Nephron (organoid): Measurements from ENCODE around the gene PRC1.
"Not testable (repeated sequence)": the region's sequence is repeated elsewhere in the genome, so short reads cannot be mapped to it uniquely, and the experiment has no call there.

Source experiments
- H3K27ac Mint-ChIP-seq, 3 experiments: 2 replicates each; pipeline ENCODE4 v1.8.0; 2020; ENCODE audit warnings: mixed read lengths in 3 of 3, mild to moderate bottlenecking in 2 of 3, moderate library complexity in 1 of 3
- H3K27me3 Mint-ChIP-seq: 2 replicates; pipeline ENCODE4 v1.8.0; 2021; ENCODE audit warnings: low read depth, mild to moderate bottlenecking, moderate library complexity, mixed read lengths
- H3K36me3 Mint-ChIP-seq: 2 replicates; pipeline ENCODE4 v1.8.0; 2020; ENCODE audit warnings: low read depth, mixed read lengths
- H3K4me1 Mint-ChIP-seq: 2 replicates; pipeline ENCODE4 v1.8.0; 2020; ENCODE audit warnings: mixed read lengths
- H3K4me3 Mint-ChIP-seq, 3 experiments: 2 replicates each; pipeline ENCODE4 v1.8.0; 2020; ENCODE audit warnings: mild to moderate bottlenecking in 3 of 3, mixed read lengths in 3 of 3, moderate library complexity in 2 of 3
- H3K9me3 Mint-ChIP-seq: 2 replicates; pipeline ENCODE4 v1.8.0; 2020; ENCODE audit warnings: mixed read lengths
- CTCF ChIP-seq, 3 experiments: fragments of 200-600 bp; sonication (generic); IDR thresholded peaks; one replicate each; pipeline ENCODE4 v1.5.0; 2021; ENCODE audit warnings: antibody characterized with exemption in 3 of 3; ENCODE audit not compliant: unreplicated experiment in 3 of 3

PRC1 gene

GRCh38 chr15:90932660-90932991 is 61.7 kb downstream of the PRC1 start:
- peaks cover 33% of the 10 kb centered on the region for H3K4me1 Mint-ChIP-seq

GRCh38 chr15:90931828-90932659 is 62.3 kb downstream of the PRC1 start, which contains the start of gene HDDC3:
Gene HDDC3 (minus strand): TSS chr15:90932549. CDS start chr15:90932540, 9 bp downstream.
- Mint-ChIP-seq H3K4me1 (peaks cover 33% of the 10 kb centered on the region), H3K9me3 (no peaks in the 10 kb centered on the region), H3K36me3 (peaks cover 4% of the 10 kb centered on the region), H3K27me3 (no peaks in the 10 kb centered on the region), H3K4me3 (peak within 1 kb of the TSS; percentile 79 to 93 (median 89)), H3K27ac (peak within 1 kb of the TSS; percentile 48 to 92 (median 73))
- peak; percentile 93 to 96 (median 95) for TF ChIP-seq CTCF (IDR thresholded peaks at IDR 0.05; ENCODE audit: unreplicated experiment in 3 of 3)

More at GRCh38 chr15:90932660-90932991, 61.7 kb downstream of the PRC1 start:
- Mint-ChIP-seq H3K27me3 (no peaks in the 10 kb centered on the region), H3K4me3 (peak overlapping the region; percentile 79 to 93 (median 89)), H3K27ac (peak overlapping the region; percentile 22 to 72 (median 72)), H3K36me3 (peaks cover 4% of the 10 kb centered on the region), H3K9me3 (no peaks in the 10 kb centered on the region)
- no peak for TF ChIP-seq CTCF (IDR thresholded peaks at IDR 0.05; ENCODE audit: unreplicated experiment in 3 of 3)

- Mint-ChIP-seq H3K4me1 (peaks cover 29% of the 10 kb centered on the region), H3K27ac (peak overlapping the region; percentile 48 to 92 (median 73)), H3K4me3 (peak overlapping the region; percentile 79 to 93 (median 89)), H3K36me3 (peaks cover 4% of the 10 kb centered on the region), H3K9me3 (no peaks in the 10 kb centered on the region), H3K27me3 (no peaks in the 10 kb centered on the region)
- no peak for TF ChIP-seq CTCF (IDR thresholded peaks at IDR 0.05; ENCODE audit: unreplicated experiment in 3 of 3)
Observed at GRCh38 chr15:90931575-90931827, 62.8 kb downstream of the PRC1 start.

DNA sequence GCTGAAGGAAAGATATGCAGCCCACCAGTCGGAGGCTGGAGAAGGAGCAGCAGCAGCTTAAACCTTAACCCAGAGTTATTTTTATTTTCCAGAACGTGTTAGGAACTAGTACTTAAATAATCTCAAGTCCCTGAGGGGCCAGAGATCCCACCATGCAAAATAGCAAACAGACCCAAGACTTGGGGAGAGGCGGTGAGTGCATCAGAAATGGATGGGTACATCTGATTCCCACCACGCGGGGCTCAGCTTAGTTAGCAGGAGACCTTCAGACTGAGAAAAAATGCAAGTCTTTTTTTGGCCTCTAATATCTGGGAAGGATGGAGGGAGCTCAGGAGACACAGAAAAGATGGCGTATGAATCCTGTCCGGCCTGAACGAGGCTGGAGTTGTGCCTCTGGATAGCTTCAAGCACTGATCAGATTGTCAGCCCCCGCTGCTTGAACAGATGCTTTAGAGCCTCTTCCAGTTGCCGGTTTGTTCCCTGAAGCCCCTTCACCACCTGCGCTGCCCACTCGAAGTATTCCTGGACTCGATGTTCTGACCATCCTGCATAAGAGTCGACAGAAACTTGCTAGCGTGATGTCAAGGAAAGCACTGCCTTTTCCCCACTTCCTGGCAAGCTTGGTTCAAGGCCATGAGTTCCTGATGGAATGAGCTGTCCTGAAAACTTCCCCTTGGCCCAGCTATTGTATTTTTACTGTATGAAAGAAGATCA is 63.3 kb downstream of the PRC1 start:
- H3K27me3 Mint-ChIP-seq: no peaks in the 10 kb centered on the region
- H3K36me3 Mint-ChIP-seq: no peaks in the 10 kb centered on the region
- H3K4me3 Mint-ChIP-seq: peak overlapping the region; percentile 79 to 93 (median 89)
- peak overlapping the region in 2 of 3 experiments; percentile 46 to 48 for H3K27ac Mint-ChIP-seq
- H3K9me3 Mint-ChIP-seq: no peaks in the 10 kb centered on the region
- TF ChIP-seq CTCF (IDR thresholded peaks at IDR 0.05; ENCODE audit: unreplicated experiment in 3 of 3): no peak
- H3K4me1 Mint-ChIP-seq: peaks cover 24% of the 10 kb centered on the region

DNA sequence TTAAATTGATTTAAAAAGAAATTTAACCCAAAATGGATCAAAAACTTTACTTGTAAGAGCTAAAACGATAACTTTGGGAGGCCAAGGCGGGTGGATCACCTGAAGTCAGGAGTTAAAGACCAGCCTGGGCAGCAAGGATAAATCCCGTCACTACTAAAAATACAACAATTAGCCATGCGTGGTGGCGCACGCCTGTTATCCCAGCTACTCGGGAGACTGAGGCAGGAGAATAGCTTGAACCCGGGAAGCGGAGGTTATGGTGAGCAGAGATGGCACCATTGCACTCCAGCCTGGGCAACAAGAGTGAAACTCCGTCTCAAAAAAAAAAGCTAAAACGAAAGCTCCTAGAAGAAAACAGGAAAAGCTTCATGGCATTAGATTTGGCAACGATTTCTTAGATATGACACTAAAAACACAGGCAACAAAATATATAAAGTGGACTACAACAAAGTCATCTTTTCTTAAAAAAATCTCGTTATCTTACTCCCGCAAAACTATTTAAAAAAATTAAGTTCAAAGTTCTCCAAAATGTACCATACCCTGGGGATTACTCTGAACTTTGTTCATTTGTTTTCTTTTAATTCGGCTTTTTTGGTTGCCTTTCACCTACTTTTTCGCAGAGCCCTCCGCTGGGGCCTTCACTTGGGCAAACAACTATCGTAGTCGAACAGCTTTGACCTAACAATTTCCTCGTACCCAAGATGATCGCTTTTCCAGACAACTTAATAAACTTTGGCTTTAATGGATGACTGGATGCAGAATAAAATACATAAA is 64.9 kb downstream of the PRC1 start:
- H3K9me3 Mint-ChIP-seq: no peaks in the 10 kb centered on the region
- no peak for TF ChIP-seq CTCF (IDR thresholded peaks at IDR 0.05; ENCODE audit: unreplicated experiment in 3 of 3)
- no peak overlapping the region for H3K4me3 Mint-ChIP-seq
- peaks cover 19% of the 10 kb centered on the region for H3K4me1 Mint-ChIP-seq
- H3K36me3 Mint-ChIP-seq: no peaks in the 10 kb centered on the region
- no peak overlapping the region for H3K27ac Mint-ChIP-seq
- no peaks in the 10 kb centered on the region for H3K27me3 Mint-ChIP-seq

DNA sequence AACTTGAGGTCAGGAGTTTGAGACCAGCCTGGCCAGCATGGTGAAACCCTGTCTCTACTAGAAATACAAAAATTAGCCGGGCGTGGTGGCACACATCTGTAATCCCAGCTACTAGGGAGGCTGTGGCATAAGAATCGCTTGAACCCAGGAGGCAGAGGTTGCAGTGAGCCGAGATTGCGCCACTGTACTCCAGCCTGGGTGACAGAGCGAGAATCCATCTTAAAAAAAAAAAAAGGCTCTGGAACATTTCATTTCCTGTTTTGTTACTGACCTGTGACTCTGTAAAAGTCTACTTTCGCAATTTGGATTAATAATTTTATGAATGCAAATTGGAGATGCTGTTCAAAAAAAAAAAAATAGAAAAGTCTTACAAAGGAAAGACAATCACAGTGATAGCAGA is 66.2 kb downstream of the PRC1 start:
- H3K9me3 Mint-ChIP-seq, H3K27me3 Mint-ChIP-seq, H3K27ac Mint-ChIP-seq, H3K36me3 Mint-ChIP-seq: not testable (repeated sequence)
- Mint-ChIP-seq H3K4me3 (peak overlapping the region in 2 of 3 experiments; percentile 15 to 29), H3K4me1 (peaks cover 14% of the 10 kb centered on the region)

- H3K36me3 Mint-ChIP-seq, H3K27me3 Mint-ChIP-seq, H3K4me1 Mint-ChIP-seq, H3K27ac Mint-ChIP-seq, H3K4me3 Mint-ChIP-seq, H3K9me3 Mint-ChIP-seq: not testable (repeated sequence)
Observed at GRCh38 chr15:90926766-90927165, 67.6 kb downstream of the PRC1 start.
